Mononuclear cell (primary cell): ENCODE measurements around the gene TRMT2B. TPM values are rescaled to one million over a fixed set of nuclear protein-coding genes. Genes with fewer than 3 reads are reported as not detected.

Experiments used
- H3K27me3 ChIP-seq: 2 replicates; pipeline ENCODE4 v1.6.0; 2011; ENCODE audit warnings: low read length, control low read depth; ENCODE audit not compliant: insufficient read depth
- H3K4me1 ChIP-seq: 2 replicates; pipeline ENCODE4 v1.5.1; 2011; ENCODE audit warnings: mild to moderate bottlenecking, low read length, control low read depth; ENCODE audit not compliant: insufficient read depth
- H3K4me3 ChIP-seq: 2 replicates; pipeline ENCODE4 v1.5.1; 2011; ENCODE audit warnings: mild to moderate bottlenecking, low read length, moderate library complexity
- H3K9me3 ChIP-seq: 2 replicates; pipeline ENCODE4 v1.5.1; 2011; ENCODE audit warnings: low read depth, mild to moderate bottlenecking, control low read depth, low read length
- total RNA-seq: library from RNA; depleted of rRNA; stranded (reverse); fragments of >200 nt; gene quantifications from one replicate; pipeline ENCODE4 v1.2.3, GENCODE V29; 2012

The TRMT2B gene
- total RNA-seq, 1 donor = 30.7 TPM

GRCh38 chrX:100976211-100976610, 75.7 kb downstream of the TRMT2B start:
- H3K4me1 ChIP-seq = no peaks in the 10 kb centered on the region
- no peak overlapping the region for H3K4me3 ChIP-seq
- H3K27me3 ChIP-seq = no peaks in the 10 kb centered on the region
- H3K9me3 ChIP-seq = no peaks in the 10 kb centered on the region

DNA sequence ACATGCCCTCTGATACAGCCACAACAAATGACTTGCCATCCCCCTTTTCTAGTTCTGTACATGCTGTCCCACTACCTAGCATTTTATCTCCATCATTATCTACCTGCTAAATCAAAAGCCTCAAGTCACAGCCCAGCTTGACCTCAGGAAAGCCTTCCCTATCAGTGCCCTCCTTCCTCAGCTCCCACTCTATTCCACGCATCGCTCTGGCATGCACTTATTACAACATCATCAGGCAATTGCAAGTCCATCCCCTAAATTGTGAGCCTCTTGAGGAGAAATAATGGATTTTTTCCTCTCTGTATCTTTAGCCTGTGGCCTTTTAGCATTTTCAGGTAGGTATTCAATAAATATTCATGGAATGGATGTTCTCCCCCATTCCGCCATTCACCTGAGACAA, 76.7 kb downstream of the TRMT2B start:
- Histone ChIP-seq H3K4me3 (no peak overlapping the region), H3K27me3 (no peaks in the 10 kb centered on the region), H3K4me1 (no peaks in the 10 kb centered on the region), H3K9me3 (no peaks in the 10 kb centered on the region)

- no peak overlapping the region for H3K4me3 ChIP-seq
- H3K27me3 ChIP-seq = no peaks in the 10 kb centered on the region
- H3K4me1 ChIP-seq = no peaks in the 10 kb centered on the region
- no peaks in the 10 kb centered on the region for H3K9me3 ChIP-seq
Observed at GRCh38 chrX:100973411-100973810, 78.5 kb downstream of the TRMT2B start.

DNA sequence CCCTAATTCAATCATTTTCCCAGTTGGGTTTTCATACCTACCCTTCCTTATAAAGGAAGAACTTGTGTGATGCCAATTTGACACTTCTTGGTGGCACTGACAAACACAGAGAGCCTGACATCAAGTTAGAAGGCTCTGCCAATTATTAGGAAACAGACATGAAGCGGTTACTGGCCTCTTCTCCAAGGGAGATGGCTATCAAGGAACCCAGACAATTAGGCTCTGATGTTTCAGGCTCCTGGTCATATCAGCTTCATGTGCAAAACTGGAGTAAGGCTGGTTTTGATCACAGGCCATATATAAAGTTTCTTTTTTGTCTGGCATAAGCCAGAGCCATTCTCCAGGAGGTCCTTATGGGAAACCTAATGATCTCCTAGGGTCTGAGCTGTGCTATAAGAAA, 82.0 kb downstream of the TRMT2B start:
- no peak overlapping the region for H3K4me3 ChIP-seq
- H3K27me3 ChIP-seq = no peaks in the 10 kb centered on the region
- H3K9me3 ChIP-seq = no peaks in the 10 kb centered on the region
- H3K4me1 ChIP-seq = no peaks in the 10 kb centered on the region

- no peak within 1 kb of the TSS for H3K4me3 ChIP-seq
- no peaks in the 10 kb centered on the region for H3K4me1 ChIP-seq
- H3K9me3 ChIP-seq = no peaks in the 10 kb centered on the region
- no peaks in the 10 kb centered on the region for H3K27me3 ChIP-seq
Observed at GRCh38 chrX:100969408-100969807, 82.5 kb downstream of the TRMT2B start, which contains the start of gene ARL13A. TSS of gene ARL13A (plus strand) at chrX:100969708. CDS start at chrX:100973690, 3,982 bp downstream.

- H3K9me3 ChIP-seq = no peaks in the 10 kb centered on the region
- no peaks in the 10 kb centered on the region for H3K27me3 ChIP-seq
- H3K4me1 ChIP-seq = no peaks in the 10 kb centered on the region
- H3K4me3 ChIP-seq = no peak overlapping the region
Observed at GRCh38 chrX:100964362-100964761, 87.5 kb downstream of the TRMT2B start.

GRCh38 chrX:100962811-100963210, 89.1 kb downstream of the TRMT2B start:
- no peaks in the 10 kb centered on the region for H3K27me3 ChIP-seq
- H3K9me3 ChIP-seq = no peaks in the 10 kb centered on the region
- no peaks in the 10 kb centered on the region for H3K4me1 ChIP-seq
- H3K4me3 ChIP-seq = no peak overlapping the region

Other genes with a start within 250 kb of the TRMT2B start
- gene CSTF2, start 231.7 kb downstream of the TRMT2B start, total RNA-seq = 4.2 TPM
- gene NOX1, start 177.8 kb downstream of the TRMT2B start, total RNA-seq = not detected
- 1.2 TPM for gene XKRX, start 123.2 kb downstream of the TRMT2B start, total RNA-seq
- gene ARL13A, start 82.4 kb downstream of the TRMT2B start, total RNA-seq = not detected
- gene TMEM35A, start 26.8 kb upstream of the TRMT2B start, total RNA-seq = not detected
- 2.1 TPM for gene CENPI, start 46.1 kb upstream of the TRMT2B start, total RNA-seq
- gene DRP2, start 167.7 kb upstream of the TRMT2B start, total RNA-seq = not detected
- not detected for gene TAF7L, start 239.2 kb upstream of the TRMT2B start, total RNA-seq